Measurements from ENCODE around the gene ZNRF1.

DNA sequence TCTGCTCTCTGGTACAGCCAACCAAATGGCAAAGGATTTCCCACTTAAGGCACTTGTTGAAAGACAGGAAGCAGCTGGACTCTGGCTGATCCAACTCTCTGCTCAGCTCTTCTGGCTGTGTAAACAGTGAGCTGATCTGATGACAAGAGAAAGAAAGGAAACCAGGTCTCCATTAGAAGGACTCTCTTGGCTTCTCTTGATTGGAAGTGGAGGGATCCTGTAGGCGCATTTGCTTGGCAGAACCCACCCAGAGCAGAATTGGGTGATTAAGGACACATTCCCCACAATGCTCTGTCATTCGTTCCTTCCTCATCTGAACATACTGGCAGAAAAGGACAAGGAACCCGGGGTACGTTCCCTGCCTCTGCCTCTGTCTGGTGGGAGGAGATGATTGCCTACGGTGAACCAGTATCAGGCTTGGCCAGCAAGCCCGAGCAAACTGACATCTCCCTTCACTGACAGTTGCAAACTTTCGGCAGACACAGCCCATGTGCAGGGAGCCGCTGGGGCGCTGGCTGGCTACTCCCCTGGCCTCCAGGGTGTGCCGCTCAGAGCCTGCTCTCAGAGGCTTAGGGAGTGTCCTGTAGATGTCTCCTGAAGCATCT, 88.7 kb downstream of the ZNRF1 start:
- TF ChIP-seq EP300 (IDR thresholded peaks at IDR 0.05; ENCODE audit: borderline replicate concordance) (no peak), TEAD4 (IDR thresholded peaks at IDR 0.05) (no peak), RAD21 (IDR thresholded peaks at IDR 0.05; ENCODE audit: low read depth) (no peak), EGR1 (IDR thresholded peaks at IDR 0.05) (no peak), NFIC (IDR thresholded peaks at IDR 0.05) (no peak), TAF1 (IDR thresholded peaks at IDR 0.05; ENCODE audit: low read depth) (no peak), CEBPB (IDR thresholded peaks at IDR 0.05) (no peak), ZBTB7A (IDR thresholded peaks at IDR 0.05; ENCODE audit: low read depth) (no peak), CREB1 (IDR thresholded peaks at IDR 0.05; ENCODE audit: low read depth) (no peak)

All from Ishikawa (cell line).